Measurements from ENCODE around the gene KCNQ1.
A peak's percentile ranks its signal among the peaks of the same experiment; 100 is the strongest.

KCNQ1 gene

DNA sequence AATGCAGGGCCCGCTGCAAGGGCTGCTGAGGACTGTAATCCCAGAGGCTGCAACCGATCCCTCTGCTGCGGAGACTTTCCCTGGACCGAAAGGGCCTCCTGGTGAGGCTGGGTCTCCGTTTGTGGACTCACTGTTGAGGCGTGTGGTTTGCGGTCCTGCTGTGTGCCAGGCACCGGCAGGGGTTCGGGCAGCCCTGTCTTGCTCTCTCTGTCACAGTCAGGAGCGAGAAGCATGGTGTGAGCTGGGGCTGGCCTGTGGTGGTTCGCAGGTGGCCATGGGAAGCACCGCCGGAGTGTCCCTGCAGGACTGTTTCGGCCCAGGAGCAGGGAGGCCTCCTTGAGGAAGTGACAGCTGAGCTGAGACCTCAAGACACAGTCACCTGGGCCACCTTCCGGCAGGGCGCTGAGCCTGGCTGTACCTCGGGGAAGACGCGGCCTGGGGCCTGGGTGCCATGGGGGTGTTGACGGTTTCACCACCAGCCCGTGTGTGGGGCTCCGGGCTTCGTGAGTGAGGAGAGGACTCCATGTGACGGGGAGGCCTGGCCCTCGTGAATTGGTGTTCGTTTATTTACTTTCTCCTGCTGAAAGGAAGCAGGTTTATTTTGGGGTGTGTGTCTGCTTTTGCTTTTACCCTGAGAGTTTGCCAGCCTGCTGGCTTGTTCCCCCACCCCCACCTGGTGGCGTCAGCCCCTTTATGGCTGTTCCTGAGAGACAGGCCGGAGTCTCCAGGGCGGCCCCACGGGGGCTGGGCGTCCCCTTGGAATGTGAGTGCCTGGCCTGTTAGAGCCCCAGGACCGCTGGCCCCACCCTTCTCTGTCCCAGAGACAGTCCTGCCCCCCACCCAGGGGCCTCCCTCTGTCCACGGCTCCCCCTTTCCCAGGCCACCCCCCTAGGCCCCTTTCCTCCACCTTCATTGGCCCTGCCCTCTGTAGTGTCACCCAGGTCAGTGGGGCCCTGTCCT is 132.5 kb downstream of the KCNQ1 start:
- peak; percentile 63 for DNase-seq (ENCODE audit: low spot score)
- H3K27me3 ChIP-seq (ENCODE audit: insufficient read depth, poor library complexity, severe bottlenecking), result no peaks in the 10 kb centered on the region
- no peaks in the 10 kb centered on the region for H3K36me3 ChIP-seq (ENCODE audit: low read depth)
- H3K27ac ChIP-seq (ENCODE audit: poor library complexity, severe bottlenecking), result no peak overlapping the region
- no peaks in the 10 kb centered on the region for H3K4me1 ChIP-seq (ENCODE audit: insufficient read depth, poor library complexity, severe bottlenecking)
- TF ChIP-seq CTCF (IDR thresholded peaks at IDR 0.05; ENCODE audit: poor library complexity, severe bottlenecking), result no peak
- no peaks in the 10 kb centered on the region for H3K9me3 ChIP-seq (ENCODE audit: severe bottlenecking)
- no peak overlapping the region for H3K4me3 ChIP-seq (ENCODE audit: severe bottlenecking)
- ATAC-seq (ENCODE audit: low read depth), result no peak

DNA sequence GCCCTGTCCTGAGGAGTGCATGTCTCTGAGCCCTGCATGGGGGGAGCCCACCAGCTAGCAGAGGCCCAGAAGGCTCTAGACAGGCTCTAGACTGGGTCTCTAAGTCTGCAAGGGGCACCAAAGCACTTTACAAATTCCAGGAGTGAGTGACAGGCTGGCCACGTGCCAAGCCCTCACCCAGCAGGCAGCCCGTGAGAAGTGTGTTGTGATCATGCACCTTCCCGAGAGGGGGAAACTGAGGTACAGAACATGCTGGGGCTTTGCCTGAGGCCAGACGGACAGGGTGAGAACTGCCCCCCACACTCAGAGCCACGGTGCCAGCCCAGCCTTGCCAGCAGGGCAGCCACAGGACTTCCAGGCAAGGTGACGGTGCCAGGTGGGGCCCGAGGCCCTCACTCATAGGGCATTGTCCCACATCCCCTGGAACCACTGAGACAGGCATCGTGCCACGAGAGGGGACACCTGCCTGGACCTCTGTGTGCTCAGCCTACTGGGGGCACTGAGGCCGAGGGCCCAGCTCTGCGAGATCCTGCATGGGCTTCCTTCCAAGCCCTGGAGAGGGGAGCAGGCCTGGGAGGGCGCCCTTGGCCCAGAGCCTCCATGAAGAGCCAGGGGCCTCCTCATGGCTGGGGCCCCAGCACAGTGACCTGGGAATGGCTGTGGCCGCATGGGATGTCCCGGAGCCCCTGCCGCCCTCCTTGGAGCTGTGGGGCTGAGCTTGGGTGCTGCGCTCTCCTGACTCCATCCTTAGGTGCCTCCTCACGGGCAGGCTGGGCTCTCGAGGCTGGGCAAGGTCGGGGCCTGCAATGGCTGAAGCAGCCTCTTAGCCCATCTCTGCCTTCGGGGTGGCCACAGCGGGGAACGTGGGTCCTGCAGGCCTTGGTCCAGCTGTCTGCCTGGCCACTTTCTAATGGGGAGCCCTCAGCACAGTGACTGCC is 133.5 kb downstream of the KCNQ1 start:
- Histone ChIP-seq H3K4me3 (ENCODE audit: severe bottlenecking) (no peak overlapping the region), H3K36me3 (ENCODE audit: low read depth) (no peaks in the 10 kb centered on the region), H3K9me3 (ENCODE audit: severe bottlenecking) (no peaks in the 10 kb centered on the region), H3K4me1 (ENCODE audit: insufficient read depth, poor library complexity, severe bottlenecking) (no peaks in the 10 kb centered on the region), H3K27ac (ENCODE audit: poor library complexity, severe bottlenecking) (no peak overlapping the region), H3K27me3 (ENCODE audit: insufficient read depth, poor library complexity, severe bottlenecking) (no peaks in the 10 kb centered on the region)
- TF ChIP-seq CTCF (IDR thresholded peaks at IDR 0.05; ENCODE audit: poor library complexity, severe bottlenecking), result no peak
- ATAC-seq (ENCODE audit: low read depth) (no peak), DNase-seq (ENCODE audit: low spot score) (peak; percentile 55)

DNA sequence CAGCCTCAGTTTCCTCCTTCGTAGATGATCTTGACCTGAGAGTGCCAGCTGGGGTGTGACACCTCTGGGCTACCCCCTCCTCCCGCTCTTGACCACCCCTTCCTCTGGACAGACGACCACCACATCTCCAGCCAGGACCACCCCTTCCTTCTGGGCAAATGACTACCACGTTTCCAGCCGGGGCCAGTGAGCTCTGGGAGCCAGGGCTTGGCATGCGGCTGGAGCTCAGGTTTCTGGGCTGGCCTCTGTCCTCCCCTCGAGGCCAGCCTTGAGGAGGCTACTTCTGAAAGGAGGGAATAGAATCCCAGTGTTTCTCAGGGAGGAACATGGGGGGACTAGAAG is 134.1 kb downstream of the KCNQ1 start:
- Histone ChIP-seq H3K9me3 (ENCODE audit: severe bottlenecking) (no peaks in the 10 kb centered on the region), H3K4me1 (ENCODE audit: insufficient read depth, poor library complexity, severe bottlenecking) (no peaks in the 10 kb centered on the region), H3K27ac (ENCODE audit: poor library complexity, severe bottlenecking) (no peak overlapping the region), H3K36me3 (ENCODE audit: low read depth) (no peaks in the 10 kb centered on the region), H3K4me3 (ENCODE audit: severe bottlenecking) (no peak overlapping the region), H3K27me3 (ENCODE audit: insufficient read depth, poor library complexity, severe bottlenecking) (no peaks in the 10 kb centered on the region)
- TF ChIP-seq CTCF (IDR thresholded peaks at IDR 0.05; ENCODE audit: poor library complexity, severe bottlenecking), result no peak
- DNase-seq (ENCODE audit: low spot score) (no peak), ATAC-seq (ENCODE audit: low read depth) (no peak)

DNA sequence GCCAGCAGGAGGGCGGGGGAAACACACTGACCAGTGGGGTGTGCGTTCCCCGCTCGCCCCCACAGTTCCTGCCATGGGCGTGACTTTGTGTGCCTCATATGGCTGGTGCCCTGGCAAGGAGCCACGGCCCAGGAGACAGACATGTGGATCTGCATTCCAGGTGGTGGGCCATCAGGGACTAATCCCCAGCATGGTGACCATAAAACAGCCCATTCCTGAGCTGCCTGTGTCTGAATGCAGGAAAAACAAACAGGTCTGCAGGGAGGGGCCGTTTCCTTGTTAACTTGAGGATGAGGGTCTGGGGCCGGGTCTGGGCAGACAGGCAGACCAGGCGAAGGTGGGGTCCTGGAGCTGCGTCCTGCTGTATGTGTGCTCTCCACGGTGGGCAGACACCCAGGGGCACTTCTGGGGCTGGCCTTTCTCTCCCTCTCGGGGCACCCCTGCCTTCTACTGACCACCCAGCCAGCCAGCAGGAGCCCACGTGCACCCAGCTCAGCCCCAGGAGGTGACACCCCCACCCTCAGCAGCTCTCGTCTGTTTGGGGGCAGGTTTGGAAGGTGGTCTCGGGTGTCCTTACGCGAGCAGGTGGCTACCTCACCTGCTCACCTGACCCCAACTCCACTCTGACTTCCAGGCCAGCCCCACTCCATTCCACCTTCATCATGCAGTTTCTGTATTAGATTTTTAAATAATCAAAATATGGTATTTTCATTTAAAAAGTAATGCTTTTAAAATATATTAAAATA is 134.7 kb downstream of the KCNQ1 start:
- Histone ChIP-seq H3K4me3 (ENCODE audit: severe bottlenecking) (no peak overlapping the region), H3K27ac (ENCODE audit: poor library complexity, severe bottlenecking) (no peak overlapping the region), H3K9me3 (ENCODE audit: severe bottlenecking) (no peaks in the 10 kb centered on the region), H3K36me3 (ENCODE audit: low read depth) (no peaks in the 10 kb centered on the region), H3K27me3 (ENCODE audit: insufficient read depth, poor library complexity, severe bottlenecking) (no peaks in the 10 kb centered on the region), H3K4me1 (ENCODE audit: insufficient read depth, poor library complexity, severe bottlenecking) (no peaks in the 10 kb centered on the region)
- no peak for TF ChIP-seq CTCF (IDR thresholded peaks at IDR 0.05; ENCODE audit: poor library complexity, severe bottlenecking)
- DNase-seq (ENCODE audit: low spot score), result peak; percentile 57
- ATAC-seq (ENCODE audit: low read depth), result no peak
